OCI-LY1 (cell line): ENCODE data around the gene MCM6.

Experiments used
- CTCF ChIP-seq: fragments of 200-600 bp; sonication (generic), shearing (Covaris generic); IDR thresholded peaks from 2 replicates; pipeline ENCODE4 v1.5.1; 2017; ENCODE audit warnings: mild to moderate bottlenecking, antibody characterized with exemption, low read length, moderate library complexity, mixed read lengths
- EZH2 ChIP-seq: fragments of 200-600 bp; sonication (generic), shearing (Covaris generic); IDR thresholded peaks from 2 replicates; pipeline ENCODE4 v1.8.0; 2017; ENCODE audit warnings: borderline replicate concordance, mixed run types, mild to moderate bottlenecking, antibody characterized with exemption, low read length, moderate library complexity, mixed read lengths

DNA sequence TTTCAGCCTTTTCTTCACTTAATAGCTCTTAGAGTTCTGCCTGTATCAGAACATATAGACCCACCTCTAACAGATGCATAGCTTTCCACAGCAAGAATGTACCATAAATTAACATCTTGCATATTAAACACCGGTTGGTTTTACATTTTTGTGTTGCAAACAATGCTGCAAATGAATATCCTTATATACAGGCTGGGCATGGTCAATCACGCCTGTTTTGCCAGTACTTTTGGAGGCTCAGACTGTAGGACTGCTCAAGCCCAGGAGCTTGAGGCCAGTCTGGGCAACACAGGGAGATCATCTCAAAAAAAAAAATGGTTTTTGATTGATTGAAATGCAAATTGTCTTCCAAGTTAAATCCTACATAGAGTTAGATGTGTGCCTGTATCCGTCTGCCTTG lies 37.7 kb downstream of the MCM6 start:
- no peak for TF ChIP-seq CTCF
- no peak for TF ChIP-seq EZH2
